Amniotic stem cell (primary cell): ENCODE results near the gene UPB1.

Experiments
- DNase-seq: peaks from one replicate; lab custom pipeline; 2025; lab: John Stamatoyannopoulos, UW

UPB1 gene

DNA sequence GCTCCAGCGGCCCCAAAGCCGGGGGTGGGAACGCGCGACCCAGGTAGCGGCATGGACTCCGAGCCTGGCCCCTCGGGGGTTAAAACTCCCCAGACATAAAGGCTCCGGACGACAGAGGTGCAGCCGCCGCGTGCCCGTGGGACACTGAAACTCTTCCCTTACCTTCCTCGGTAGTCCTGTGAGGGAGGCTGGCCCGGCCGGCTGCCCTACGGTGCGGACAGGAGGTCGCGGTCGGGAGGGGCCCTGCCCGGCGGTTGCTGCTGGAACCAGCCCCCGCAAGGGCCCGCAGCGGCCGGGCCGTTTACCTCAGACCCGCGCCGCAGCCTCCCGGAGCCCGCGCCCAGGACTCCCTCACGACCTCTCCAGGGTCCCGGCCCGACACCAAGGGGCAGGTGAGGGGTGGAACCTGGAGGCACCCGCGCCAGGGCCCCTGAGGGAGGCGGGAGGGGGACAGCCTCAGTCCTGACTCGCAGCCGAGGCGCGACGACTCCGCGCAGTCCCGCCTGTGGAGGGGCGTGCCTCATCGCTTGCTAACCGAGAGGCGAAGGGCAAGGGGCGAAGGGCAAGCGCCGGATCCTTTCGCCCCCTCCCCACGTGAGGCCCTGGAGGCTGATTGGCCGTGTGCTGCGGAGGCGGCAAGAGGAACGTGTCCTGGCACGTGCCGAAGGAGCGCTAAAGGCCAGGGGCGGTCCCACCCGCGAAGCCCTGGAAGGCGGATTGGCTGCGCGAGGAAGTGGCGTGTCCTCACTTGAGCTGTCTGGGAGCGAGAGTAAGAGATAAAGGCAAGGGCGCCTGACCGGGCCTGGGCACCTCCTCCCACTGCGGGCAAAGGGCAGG, at the start of gene UPB1:
Gene UPB1, plus strand, starts transcription at position 805 of the 837 bp plus-strand sequence. CDS start 72 bp downstream, outside the sequence.
- no peak for DNase-seq

DNA sequence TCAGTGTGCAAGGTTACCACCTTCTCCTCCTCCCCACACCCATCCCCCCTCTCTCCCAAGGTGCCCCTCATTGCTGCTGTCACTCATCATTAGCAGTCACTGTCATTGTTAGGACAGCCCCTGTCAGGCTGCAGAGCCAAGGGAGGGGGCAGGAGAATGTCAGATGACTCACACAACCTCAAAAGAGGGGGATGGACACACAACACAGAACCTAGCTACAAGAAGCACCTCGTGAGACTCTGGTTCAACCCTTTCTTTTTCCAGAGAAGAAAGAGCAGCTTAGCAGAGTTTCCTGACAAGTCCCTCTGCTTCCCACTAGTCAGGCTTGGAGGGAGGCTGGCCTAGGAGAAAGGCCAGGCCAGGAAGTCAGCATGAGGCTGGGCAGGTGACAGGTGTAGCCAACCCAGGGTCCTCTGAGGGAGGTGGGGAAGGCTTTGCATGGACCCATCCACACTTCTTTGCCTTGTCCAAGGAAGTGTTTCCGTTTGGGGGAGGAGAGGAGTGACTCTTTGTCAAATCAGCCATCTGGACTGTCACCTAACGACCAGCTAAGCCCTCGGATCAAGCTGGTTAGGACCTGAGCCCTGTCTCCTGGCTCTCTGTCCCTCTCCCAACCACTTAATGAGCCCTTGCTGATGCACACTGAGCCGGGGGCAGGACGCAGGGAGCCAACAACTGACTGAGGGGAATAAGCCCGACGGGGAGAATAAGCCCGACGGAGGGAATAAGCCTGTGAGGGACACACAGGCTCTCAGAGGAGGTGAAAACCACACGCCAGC, 49.5 kb upstream of the UPB1 start:
- DNase-seq = no peak

DNA sequence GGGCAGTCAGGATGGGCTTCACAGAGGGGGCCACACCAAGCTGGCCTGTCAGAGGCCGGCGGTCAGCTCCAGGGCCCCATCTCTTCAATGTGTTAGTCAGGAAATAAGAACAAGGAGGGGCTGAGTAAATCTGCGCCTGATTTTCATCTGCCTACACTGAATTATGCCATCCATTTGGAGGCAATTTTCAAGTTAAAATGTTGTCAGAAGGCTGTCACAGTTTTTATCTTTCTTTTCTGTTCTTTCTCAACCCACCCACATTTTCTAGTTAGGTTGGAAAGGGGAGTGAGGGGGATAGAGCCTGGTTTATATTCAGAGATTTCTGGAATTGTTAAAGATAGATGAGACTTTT, 48.9 kb upstream of the UPB1 start:
- DNase-seq = no peak

DNA sequence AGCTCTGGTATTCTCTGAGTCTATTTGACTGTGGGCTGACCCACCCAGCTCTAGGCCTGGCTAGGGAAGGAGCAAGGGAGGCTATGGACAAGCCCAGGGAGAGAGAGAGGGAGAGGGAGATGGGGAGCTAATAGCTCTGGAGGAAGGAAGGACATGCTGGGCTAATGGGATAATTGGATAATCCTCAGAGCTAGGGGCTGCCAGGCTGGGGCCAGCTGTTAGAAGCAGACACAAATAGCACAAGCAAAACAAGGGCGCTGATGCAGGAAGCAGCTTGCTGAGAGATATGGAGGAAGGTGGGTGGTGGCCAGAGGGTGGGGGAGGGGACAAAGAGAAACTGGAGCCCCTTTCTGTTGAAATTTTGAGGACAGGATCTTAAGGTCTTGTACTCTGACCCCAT, 44.5 kb upstream of the UPB1 start:
- DNase-seq = no peak

DNA sequence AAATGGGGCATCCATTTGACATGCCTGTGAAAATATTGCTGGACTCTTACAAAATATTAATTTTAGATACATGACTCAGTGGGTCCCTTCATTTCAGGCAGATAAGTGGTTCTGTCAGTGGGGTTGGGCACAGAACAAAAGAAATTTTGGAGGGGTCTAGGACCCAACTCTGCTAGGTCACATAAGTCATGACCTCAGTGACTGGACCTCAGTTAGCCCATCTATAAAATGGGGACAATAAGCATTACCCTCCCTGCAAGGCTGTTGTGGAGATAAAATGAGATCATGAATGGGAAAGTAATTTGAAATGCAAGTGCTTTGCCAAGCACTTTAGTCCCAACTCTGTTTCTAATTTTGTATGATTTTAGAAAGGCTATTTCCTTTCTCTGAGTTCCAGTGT, 44.0 kb upstream of the UPB1 start:
- no peak for DNase-seq

DNA sequence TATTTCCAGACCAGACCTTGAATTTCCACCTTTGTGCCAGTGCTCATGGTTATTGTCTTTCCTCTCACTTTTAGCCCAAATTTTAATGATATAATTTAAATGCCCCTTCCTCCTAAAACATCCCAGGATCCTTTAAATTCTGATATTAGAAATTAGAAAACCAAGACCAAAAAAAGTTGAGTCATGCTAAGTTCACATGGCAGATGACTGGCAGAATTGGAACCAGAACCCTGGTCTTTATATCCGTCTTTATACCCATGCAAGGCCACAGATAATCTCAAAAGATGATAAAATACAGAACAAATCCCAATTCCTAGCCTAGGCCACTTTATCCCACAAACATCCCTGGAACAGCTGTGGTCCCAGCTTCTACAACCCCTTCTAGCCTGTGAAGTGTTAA, 41.3 kb upstream of the UPB1 start:
- no peak for DNase-seq

DNA sequence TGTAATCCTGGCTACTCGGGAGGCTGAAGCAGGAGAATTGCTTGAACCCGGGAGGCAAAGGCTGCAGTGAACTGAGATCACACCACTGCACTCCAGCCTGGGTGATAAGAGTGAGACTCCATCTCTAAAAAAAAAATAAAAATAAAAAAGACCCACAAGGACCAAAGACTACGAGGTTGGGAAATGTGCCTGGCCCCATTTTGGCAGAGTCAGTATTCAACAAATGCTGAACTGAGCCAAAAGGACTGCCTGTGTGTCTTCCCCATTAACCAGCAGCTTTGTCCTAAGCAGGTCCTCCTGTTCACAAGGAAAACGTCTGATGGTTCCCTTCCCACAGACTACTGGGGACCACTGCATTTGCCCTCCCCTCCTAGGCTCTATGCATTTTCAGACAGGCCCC, 40.1 kb upstream of the UPB1 start:
- no peak for DNase-seq

DNA sequence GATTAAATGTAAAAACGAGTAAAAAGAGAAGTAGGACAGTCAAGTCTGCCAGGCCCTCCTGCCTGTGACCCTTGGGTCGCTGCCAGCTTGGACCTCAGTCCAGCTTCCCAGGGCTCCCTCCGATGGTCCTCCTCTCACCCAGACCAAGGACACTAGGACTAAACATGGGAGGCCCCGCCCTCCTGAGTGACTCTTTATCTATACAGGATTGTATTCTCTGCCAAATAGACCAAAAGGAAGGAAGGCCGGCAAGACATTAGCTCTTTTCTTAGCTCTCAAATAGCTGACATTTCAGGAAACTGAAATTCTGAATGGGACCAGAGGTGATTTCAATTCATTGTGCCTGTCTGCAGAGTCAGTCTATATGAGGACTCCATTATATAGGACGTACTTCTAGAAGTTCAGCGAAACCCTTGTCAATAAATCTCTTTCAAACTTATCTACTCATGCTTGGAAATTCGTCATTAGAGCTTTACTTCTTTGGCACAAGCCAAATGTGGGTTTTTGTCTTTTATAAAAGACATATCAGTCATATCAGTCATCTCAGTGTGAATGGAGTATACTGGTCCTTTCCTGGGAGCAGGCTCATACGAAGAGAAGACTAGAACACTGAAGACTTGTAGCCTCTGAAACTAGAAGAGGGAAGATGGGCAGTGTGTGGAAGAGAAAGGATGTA, 39.2 kb upstream of the UPB1 start:
- no peak for DNase-seq

DNA sequence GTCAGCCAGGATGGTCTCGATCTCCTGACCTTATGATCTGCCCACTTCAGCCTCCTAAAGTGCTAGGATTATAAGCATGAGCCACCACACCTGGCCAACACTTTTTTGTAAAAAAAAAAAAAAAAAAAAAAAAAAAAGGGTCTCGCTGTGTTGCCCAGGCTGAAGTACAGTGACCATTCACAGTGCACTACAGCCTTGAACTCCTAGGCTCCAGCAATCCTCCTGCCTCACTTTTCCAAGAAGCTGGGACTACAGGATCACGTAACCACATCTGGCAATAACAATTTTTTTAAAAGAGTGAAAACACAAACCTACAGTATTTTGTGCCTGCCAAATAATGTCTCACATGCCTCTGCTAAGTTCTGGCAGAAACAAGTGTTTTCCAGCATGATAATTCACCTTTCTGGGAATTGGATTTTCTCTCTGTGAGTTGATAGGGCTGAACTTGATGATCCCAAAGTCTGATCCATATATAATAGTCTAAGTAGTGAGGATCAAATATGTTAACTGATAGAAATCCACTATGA, 37.2 kb upstream of the UPB1 start:
- no peak for DNase-seq

DNA sequence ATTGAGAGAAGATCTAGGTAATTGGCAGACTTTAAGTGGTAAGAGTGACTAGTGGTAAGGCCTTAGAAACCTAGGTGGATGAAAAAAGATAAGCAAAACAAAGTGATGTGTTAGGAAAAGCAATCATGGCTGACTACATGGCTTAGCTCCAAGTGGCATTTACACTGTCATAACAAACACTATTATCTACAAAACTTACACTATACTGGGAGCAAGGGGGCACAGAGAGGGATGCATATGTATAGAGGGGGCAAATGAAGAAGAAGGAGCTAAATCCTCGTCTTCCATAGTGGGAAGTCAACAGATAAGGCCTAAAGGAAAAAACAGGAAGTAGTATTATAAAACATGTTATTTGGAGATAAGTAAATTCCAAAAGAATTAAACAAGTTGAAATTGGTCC, 35.2 kb upstream of the UPB1 start:
- DNase-seq = no peak

DNA sequence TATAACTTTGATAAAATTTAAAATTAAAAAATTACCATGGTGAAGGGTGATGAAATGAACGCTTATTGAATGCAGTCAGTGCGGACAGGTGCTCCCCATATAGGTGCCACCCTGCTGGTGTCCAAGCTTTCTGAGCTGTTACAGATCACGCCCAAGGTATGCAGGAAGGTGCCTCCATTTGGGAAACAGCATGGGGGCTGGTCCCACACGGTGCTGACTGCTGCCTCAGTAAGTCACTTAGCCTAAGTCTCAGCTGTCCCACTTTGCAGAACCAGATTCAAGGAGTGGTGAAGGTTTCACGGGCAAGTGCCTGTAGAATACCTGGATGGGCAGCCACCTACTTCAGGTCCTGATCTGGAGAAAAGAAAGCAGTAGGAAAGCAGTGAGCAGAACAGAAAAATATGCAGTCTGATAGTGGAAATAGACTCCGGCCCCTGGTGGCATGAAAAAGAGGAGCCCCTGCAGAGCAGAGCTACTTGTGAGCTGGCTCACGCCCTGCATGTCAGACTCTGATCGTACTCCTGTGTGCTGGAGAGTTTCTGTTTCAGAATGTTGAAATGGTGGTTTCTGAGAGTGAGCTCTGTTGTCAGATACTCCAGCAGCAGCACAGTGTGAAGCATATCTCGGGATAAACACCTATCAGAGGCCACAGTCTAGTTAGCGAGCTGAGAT, 34.6 kb upstream of the UPB1 start:
- DNase-seq = no peak

DNA sequence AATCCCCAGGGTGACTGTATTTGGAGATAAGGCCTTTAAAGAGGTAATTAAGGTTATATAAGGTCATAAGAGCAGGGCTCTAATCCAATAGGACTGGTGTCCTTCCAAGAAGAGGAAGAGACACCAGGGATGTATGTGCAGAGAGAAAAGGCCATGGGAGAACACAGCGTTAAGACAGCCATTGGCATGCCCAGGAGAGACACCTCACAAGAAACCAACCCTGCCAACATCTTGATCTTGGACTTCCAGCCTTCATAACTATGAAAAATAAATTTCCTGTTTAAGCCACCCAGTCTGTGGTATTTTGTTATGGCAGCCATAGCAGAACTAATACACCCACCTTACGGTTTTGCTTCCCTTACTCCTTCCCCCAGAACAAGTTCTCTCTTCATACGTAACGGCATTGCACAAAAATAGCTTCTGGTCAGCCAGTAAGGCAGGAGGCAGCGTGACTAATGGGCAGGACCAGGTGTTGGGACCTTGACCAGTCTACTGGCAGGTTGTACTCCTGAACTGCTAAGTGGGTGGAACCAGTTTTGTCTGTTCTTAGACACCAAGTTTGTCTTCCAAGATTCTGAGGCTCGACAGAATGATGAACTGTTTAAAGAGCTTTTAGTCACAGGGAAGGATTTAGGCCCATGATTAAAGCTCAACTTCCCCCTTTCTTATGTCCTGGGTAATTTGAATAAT, 31.9 kb upstream of the UPB1 start:
- DNase-seq = no peak

DNA sequence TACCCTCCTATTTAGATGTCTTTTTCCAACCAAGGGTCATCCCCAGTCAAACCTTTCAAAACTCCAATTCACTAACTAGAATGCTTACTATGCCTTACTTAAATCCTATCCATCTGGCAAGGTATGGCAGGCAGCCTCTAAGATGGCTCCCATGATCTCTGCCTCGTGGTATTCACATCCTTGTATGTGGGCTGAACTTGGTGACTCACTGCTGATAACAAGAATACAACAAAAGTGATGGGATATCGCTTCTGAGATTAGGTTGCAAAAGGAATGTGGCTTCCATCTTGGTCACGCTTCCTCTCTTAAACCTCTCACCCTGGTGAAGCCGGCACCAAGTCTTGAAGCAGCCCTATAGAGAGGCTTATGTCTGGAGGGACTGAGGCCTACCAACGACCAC, 29.6 kb upstream of the UPB1 start:
- DNase-seq = no peak

DNA sequence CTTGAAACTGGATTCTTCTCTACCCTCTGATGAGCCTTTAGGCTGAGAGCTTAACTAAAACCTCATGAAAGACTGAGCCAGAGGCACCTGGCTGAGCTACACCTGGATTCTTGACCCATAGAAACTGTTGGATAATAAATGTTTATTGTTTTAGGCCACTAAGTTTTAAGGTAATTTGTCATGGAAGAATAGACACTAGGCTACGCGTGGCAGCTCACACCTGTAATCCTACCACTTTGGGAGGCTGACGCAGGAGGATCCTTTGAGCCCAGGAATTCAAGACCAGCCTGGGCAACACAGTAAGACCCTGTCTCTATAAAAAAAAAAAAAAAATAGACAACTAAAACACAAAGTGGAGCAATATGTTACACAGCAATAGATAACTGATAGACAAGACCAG, 29.2 kb upstream of the UPB1 start:
- DNase-seq = no peak

DNA sequence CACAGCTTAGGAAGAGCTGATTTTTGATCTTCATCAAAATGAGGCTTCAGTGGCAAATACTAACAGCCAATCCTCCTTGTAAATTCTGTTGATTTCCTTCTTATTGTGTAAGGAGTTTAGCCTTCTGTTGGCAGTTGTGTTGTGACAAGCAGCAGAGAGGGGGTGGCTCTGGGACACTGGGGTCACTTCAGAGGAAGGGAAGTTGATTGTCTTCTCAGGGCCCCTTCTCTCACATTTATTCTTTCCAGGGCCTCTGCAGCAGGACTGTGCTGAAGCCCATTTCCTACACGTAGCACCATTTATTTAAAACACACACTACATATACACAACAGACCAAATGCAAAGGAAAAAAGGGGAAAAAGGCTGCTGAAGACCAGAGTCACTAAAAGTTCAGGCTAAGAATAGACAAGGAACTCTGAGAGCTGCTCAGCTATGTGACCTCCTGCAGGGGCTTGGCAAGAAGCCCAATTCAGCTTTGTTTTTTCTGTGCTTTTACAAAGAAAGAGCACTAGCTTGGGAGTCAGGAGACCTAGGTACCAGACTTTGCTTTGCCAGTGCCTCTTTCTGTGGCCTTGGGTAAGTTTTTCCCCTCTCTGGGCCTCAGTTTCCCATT, 28.3 kb upstream of the UPB1 start:
- no peak for DNase-seq

DNA sequence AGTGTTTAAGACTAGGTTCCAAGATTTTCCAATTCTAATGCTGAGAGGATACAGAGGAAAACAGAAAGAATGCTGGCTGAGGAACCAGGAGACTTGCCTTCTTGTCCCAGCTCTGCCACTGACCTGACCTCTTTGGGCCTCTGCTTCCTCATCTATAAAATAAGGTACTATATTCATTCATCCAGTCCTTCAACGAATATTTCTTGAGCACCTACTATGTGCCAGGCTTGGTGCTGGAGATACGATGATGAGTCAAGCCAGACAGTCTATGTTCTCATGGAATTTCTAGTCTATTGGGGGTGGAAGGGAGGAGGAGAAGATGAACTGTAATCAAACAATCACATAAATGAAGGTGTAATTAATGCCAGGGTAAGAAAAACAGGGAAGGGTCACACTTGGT, 27.8 kb upstream of the UPB1 start:
- DNase-seq = no peak

DNA sequence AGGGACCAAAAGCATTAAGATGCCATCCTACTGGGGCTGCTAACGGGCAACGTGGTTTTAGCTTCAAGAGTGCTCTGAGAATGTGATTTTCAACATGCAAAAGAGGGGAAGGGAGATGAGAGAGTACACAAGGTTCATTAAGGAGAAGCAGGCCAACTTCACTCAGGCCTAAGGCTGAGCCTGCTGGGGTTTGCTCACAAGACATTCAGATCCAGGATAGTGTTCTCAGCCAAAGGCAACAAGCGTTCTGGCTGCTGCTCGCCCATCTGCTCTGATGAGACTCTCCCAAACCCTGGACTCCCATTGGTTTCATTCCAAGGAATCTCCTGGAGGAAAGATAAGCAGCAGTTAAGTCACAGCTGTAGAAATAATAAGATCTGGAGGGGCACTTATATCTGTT, 23.6 kb upstream of the UPB1 start:
- DNase-seq = no peak

DNA sequence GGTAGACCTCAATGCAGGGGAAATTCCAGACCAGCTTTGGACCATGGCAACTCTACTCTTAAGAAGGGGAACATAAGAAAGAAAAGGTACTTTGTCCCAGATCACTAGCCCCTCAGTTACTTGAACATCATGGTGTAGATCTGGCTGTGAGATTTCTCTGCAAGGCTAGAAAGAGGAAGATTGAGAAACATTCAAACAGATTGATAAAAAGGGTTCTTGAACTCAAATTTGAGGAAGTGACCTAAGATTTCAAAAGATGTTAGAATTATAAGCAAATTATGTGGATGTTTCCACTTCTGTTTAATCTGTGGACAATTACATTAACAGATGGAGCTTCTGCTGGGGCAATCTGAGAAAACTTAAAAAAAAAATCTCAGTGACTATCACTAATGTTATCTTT, 21.8 kb upstream of the UPB1 start:
- DNase-seq = no peak

DNA sequence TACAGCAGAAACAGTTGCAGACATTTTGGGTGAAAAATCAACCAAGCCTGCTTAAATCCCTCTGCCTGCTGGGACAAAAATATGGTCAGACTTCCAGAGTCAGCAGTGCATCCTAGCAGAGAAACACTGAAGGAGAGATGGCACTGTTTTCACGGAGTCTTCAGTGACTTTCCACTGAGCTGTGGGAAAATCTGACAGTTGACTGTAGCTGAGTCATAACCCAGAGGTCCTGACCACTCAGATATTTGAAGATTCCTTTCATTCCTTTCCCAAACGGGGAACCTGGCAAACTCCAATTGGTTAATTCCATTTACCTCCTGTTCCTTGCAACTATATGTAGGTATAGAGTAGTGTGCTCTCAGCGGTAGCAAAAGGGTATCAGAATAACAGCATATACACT, 20.9 kb upstream of the UPB1 start:
- peak; percentile 60 for DNase-seq

DNA sequence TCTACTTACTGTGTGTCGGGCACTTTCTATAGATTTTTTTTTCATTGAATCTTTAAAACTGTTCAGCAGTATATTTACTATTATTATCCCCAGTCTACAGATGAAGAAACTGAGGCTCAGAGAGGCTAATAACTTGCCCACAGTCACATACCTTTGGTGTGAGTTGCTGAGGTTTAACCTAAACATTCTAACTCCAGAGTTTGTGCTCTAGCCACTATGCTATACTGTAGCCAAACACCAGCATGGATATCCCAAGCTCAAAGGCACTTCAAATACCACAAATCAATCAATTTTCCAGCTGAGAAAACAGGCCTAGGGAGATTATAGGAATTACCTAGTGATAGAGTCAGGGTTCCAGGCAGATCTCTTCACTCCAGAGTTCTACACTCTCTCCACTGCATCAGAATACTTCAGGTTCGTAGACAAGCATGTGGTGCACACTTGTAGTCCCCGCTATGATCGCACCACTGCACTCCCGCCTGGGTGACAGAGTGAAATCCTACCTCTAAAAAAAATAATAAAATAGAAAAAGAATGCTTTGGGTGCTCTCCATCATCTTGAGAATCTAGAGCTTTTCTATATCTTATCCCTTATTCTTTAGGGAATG, 20.4 kb upstream of the UPB1 start:
- DNase-seq = no peak

DNA sequence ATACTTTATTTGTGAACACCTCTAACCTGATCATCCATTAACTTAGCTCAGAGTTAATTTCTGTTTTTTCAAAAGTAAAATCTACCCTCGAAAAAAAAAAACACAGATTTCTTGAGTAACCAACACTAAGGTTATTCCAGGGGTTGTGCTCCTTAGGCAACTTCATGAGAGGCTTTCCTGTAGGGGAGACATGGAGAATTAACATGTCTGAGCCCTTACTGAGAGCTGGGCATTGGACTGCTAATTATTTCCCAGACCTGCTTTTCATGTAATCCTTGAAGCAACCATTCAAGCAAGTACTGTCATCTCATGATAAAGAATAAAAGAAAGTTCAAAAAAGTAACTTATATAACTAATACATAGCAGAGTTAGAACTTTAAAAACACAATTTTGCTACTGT, 13.5 kb upstream of the UPB1 start:
- no peak for DNase-seq
